Activated T-cell treated with anti-CD3 and anti-CD28 coated beads for 1 hour (primary cell): Measurements from ENCODE around the gene PRELID1.
"Not testable (repeated sequence)": the region's sequence is repeated elsewhere in the genome, so short reads cannot be mapped to it uniquely, and the experiment has no call there.

Experiments used
- DNase-seq: peaks from one replicate; pipeline ENCODE4 v3.0.0-alpha.2; 2020; ENCODE audit warnings: low read depth

PRELID1 gene

DNA sequence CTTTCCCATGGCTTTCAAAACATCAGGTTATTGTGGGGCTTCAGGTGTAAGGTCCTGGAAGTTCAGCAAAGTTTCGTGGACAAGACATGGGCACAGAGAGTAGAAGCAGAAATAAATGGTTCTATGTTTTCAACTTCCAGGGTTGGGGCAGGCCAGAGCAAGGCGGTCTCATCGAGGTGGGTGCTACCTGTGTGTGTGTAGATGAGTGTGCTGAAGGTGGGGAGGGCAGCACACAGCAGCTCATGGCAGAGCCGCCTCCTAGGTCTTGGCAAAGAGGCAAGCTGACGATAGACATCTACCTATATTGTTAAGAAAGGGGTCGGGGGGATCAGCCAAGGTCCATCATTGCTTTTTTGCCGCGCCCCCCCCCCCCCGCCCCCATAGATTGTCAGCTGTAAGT is 3.9 kb upstream of the PRELID1 start:
- DNase-seq: no peak

DNA sequence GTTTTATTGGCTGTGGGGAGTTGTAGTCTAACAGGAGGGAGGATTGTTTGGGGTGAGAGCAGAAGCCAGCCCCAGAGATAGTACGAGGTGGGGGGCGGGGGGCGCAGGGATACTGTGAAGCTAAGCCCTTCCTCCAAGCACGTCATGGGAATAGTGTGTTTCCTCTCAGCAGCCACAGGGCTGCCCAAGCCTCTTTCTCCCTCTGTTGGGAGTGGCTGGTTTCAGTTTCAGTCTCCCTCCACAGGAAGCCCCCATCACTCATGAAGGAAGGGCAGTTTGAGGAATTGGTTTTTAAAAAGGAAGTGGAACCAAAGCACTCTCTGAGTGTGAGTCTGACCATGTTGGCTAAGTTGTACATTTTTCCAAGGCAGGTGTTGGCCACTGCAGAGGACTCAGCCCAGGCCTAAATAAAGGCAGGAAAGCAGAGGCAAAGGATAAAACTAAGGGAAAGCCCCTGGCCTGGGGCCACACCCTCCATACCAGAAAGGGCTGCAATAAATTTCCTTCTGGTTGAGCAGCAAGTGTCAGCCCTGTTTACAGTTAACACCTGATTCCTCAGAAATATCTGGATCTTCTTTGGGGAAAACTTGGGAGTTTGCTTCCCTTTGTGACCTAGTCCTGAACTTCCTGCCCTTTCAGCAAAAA is 3.2 kb upstream of the PRELID1 start:
- peak; percentile 52 for DNase-seq

DNA sequence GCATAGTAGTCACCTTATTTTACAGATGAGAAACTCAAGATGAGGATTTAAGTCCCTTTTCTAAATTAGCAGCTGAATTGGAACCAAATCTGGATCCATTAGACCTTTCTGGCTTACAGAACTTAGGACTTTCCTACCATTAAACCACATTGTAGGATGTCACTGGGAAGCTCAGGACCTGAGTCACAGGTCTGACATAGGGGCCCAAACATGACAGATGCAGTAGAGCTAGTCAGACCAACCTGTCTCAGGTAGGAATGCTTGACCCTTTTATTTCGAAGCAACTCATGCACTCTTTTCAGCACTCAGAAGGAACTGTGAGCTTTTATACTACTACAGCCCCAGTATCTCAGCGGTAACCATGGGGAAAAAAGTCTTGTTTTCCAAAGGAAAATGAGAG is 2.6 kb upstream of the PRELID1 start:
- DNase-seq: no peak

DNA sequence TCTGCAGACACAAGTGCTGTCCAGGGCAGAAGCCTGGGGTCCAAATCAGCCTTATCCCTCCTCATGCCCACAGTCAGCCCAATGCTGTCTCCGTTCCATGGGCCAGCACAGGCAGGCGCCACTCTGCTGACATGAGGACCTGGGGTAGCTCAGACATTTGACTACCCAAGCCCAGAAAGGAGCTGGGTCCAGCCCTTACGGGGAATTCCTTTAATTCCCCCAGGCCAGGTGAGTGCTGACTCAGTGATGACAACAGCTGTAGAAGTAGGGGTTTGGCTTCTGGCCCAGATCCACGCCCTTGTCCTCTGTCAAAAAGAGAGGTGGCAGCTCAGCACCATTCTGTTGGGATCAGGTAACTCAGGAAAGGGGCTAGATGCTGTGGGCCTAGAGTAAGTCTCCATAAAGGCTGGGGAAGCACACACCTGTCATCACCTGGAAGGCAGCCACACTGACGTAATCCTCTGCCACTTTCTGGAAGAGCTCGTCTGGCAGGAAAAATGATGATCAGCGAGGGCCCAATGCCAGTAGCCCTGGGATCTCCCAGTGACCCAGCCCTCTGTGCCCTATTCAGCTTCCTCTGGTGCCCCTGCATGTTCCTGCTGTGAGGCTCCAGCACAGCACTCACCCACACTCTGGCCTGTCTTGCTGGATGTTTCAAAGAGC is 2.0 kb upstream of the PRELID1 start:
- DNase-seq: no peak

DNA sequence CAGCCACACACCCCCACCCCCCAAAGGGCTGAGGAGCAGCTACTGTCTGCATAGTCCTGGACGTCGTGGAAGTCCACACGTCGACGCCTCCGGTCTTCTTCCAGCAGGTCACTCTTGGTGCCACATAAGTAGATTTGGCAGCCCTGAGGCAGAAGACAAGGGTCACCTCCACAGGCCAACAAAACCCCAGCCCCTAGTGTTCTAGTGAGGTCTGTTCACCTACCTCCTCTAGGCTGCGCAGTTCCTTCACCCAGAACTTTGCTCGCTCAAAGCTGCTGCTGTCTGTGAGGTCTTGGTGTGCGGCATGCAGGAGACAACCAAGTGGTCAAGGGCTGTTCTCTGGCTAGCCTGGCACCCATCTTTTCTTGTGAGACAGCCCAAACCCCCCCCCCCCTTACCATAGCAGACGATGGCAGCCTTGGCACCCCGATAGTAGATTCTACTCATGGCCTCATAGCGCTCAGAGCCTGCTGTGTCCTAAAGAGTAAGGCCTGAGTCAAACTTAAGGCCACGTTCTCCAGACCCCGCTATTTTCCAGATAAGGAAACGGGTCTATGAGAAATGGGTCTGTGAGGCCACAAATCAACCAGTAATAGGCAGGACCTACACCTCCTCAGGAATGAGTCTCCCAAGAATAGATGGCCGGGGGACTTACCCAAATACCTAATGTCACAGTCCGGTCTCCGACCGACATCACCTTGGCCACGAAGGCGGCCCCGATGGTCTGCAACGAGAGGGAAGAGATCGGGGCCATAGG is 1.1 kb upstream of the PRELID1 start:
- no peak for DNase-seq

DNA sequence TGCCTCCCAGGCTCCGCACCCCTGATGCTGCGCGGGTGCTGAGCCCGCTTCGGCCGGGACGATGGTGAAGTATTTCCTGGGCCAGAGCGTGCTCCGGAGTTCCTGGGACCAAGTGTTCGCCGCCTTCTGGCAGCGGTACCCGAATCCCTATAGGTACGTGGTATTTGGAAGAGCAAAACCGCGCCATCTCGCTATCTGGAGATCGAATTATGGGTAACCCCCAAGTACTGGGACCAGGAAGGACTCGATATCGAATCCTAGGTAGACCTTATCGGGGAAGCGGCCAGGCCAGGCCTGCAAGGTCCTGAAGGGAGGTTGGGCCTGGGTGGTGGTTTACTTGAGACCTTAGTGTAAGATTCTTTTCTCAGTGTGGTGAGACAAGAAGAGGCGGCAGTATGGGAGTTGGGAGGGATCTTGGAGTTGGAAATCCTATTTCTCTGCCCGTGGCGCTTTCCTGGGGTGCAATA is 359 bp downstream of the PRELID1 start:
- no peak for DNase-seq

DNA sequence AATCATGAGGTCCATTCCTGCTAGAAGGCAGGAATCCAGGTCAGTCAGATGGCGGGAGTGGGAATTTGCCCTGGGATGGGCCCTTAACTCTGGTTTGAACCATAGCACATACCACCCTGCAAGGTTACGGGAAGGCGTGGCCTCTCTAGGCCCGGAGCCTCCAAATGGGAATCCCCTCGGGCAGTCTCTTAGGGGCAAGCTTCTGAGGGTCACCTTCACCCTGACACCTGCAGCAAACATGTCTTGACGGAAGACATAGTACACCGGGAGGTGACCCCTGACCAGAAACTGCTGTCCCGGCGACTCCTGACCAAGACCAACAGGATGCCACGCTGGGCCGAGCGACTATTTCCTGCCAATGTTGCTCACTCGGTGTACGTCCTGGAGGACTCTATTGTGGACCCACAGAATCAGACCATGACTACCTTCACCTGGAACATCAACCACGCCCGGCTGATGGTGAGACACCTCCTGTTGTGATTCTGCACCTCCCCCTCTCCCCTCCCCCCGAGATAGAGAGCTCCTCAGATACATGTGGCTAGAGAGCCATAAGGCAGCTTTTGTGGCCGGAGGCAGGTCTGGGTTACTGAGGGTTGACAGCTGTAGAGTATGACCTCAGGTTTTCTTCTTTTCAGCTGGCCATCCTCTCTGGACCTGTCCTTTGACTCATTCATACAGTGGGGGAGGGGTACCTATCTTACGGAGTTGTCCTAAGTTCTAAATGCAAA is 957 bp downstream of the PRELID1 start:
- no peak for DNase-seq

DNA sequence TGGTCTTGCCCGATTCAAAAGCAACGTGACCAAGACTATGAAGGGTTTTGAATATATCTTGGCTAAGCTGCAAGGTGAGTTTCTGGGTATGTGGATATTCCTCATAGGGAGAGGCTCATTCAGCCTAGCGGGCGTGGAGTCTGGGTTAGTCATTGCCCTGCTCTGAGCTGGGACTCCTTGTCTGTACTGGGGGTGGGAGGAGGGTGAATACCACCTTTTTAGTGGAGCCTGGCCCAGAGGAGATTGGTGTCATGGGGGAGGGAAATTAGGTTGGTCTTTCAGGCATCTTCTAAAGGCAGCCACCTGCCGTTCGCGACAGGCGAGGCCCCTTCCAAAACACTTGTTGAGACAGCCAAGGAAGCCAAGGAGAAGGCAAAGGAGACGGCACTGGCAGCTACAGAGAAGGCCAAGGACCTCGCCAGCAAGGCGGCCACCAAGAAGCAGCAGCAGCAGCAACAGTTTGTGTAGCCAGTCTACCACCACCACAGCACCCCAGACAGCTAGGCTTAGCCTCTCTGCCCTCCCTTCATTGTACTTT is 2.6 kb downstream of the PRELID1 start:
- DNase-seq: not testable (repeated sequence)

DNA sequence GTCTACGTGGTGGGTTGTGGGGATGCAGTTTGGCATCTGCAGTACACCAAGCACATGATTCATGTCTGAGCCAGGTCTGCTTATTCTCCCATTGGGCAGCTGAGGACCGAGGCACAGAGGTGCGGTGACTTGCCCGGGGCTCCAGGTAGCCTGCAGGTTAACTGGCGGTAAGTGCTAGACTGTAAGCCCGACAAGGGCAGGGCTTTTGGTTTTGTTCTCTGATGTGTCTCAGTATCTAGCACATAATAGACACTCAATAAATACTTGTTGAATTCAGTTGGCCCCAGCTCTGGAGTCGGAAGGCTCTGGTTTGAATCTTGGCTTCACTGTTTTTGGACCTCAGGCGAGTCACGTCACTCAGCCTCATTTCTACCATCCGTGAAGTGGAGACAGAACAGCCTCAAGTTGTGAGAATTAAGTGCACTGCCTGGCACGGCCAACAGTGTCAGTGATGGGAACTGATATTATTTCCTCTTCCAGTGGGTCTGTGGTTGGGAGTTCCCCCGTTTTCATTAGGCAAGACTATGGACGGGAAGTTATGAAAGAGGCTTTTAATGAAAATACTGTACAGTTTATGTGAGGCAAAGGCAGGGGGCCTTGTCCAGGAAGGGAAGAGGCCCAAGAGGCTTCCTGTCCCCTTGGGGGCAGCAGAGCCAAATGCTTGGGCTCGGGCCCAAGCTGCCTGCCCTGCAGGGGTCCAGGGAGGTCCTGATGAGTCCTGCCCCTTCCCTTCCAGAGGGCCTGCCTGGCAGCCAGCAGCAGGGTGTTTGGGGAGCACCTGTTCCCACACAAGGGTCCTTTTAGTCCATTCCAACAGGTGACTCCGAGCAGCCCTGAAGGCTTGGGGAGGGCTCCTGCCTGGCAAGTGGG is 3.3 kb downstream of the PRELID1 start:
- no peak for DNase-seq

DNA sequence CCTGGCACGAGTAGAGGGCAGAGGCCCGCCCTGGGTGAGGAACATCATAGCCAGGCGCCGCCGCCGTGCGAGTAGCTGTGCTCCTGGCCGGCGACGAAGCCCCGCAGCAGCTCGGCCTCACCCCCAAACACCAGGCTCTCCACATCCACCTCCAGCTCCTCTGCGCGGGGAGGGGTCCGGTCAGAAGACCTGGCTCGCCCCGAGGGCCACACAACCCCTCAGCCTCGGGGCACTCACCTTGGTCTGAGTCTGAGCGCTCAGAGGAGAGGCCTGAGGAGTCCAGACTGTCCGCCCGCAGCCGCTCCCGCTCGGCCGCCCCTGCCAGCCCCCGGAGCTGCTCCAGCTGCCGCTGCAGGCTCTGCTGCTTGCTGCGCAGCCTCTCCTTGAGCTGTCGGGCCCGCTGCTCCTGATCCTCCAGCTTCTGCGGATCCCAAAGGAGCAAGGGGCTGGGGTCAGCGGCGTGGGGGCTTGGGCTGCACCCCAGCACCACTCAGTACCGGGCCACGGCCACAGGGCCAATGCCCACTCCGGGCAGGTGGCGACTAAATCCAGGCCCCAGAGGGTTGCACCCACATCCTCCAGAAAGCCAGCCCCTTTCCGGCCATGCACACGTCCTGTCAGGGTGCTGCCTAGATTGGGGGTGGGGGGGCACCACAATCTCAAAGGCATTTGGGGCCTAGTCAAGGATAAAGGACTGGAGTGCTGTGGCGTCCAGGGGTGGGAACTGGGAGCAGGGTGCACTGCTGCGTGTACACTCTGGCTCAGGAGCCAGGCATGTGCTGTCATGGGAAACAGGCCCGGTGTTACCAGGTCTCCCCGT is 4.2 kb downstream of the PRELID1 start:
- no peak for DNase-seq

DNA sequence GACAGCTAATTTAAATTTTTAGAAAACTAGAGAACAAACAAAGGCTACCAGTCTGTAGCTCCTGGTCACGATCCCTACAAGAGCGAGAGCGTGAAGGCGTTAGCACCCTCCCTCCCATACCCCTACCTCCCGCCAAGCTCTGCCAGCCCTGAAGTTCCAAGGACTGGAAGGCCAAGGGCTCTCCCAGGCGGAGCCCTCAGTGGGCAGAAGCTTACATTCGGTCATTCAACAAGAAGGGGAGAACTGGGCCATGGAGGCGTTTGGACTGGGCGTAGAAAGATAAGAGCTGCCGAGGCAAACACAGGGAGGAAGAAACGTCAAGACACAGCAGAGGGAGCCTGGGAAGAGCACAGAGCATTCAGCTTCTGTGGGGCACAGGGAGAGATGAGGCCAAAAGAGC is 5.1 kb downstream of the PRELID1 start:
- no peak for DNase-seq

DNA sequence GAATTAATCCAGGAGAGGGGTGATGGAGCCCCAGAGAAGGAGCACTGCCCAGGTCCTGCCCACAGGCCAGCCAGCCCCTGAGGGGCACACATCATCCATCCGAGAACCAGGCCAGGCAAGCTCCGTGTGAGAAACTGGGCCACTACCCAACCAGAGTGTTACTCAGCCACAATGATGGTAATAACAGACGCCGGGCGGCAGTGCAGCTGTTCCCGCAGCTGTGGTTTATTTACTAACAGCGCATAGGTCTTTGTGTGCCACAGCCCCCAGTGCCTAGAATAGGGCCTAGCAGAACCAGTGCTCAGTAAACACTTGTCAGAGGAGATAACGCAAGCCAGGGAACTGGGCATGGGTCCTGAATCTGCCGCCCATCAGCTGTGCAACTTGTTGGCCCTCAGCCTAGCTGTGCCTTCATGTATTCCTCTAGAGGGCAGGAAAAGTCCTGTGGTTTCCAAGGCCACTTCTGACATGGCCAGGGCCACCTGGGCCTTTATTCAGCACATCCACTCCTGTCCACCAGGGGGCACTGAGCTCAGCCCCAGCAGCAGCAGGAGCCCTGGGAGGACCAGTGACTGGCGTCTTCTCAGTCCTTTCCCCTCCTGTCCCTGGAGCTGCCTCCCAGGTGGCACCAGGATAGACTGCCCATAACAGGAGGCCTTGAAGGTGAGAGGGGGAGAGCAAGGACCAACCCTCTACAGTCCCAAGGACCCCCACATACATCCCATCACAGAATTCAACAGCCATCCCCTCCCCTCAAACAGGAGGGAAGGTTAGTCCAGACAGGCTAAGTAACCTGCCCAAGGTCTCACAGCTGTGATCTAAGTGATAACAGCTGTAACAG is 6.0 kb downstream of the PRELID1 start:
- peak; percentile 56 for DNase-seq

DNA sequence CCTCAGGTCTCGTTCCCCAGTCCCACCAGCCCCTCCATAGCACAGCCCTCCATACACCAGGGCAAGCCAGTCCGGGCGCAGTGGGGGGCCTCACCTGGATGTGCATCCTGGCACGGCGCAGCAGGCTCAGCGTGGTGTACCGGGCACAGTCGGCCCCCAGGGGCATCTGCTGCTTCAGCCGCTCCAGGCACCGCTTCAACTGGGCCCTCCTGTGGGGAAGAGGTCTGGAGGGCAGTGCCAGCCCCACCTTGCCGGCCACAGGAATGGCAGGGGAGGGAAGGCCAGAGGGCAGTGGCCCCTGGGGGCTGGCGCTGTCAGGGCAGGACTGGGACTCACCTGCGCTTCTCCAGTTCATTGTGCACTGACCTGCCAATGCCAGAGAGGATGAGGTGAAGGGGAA is 6.7 kb downstream of the PRELID1 start:
- DNase-seq: no peak

DNA sequence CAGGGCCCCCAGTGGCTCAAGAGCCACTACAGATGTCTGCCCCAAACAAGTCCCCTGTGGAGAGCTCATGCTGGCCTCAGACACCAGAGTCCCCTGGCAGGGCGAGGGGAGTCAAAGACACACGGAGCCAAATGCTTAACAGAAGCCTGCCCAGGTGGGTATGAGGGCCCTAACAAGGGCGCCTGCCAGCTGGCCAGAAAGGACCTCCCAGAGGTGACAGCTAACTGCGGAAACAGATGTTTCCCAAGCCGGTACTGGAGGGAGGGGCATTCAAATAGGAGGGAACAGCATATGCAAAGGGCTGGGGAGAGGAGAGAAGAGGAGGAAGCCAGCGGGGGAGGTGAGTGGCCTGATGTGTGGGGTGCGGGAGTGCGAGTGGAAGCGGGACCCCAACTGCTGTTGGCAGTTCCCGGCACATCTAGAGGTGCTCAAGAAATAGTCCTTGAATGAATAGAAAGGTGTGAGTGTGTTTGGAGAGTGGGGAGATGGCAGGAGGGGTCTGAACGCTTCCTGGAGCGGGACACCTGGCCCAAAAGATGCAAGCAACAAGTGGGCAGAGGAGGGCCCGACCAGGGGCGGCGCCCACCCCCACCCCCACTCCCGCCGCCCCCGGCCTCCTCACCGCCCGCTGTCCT is 7.3 kb downstream of the PRELID1 start:
- no peak for DNase-seq

DNA sequence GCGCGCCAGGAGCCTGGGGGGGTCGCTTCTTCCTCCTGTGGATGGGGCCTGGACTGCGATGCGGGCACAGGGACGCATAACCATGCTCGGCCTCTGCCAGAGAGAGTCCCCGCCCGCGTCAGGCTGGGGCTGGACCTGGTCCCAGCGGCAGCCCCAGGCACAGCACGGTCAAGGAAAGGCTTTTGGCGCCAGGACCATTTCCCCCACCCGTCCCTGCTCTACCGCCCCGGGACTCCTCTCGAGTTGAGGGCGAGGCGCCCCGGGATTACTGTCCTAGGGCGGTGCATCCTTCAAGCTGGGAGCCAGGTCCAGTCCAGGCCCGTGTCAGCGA is 7.8 kb downstream of the PRELID1 start:
- no peak for DNase-seq

DNA sequence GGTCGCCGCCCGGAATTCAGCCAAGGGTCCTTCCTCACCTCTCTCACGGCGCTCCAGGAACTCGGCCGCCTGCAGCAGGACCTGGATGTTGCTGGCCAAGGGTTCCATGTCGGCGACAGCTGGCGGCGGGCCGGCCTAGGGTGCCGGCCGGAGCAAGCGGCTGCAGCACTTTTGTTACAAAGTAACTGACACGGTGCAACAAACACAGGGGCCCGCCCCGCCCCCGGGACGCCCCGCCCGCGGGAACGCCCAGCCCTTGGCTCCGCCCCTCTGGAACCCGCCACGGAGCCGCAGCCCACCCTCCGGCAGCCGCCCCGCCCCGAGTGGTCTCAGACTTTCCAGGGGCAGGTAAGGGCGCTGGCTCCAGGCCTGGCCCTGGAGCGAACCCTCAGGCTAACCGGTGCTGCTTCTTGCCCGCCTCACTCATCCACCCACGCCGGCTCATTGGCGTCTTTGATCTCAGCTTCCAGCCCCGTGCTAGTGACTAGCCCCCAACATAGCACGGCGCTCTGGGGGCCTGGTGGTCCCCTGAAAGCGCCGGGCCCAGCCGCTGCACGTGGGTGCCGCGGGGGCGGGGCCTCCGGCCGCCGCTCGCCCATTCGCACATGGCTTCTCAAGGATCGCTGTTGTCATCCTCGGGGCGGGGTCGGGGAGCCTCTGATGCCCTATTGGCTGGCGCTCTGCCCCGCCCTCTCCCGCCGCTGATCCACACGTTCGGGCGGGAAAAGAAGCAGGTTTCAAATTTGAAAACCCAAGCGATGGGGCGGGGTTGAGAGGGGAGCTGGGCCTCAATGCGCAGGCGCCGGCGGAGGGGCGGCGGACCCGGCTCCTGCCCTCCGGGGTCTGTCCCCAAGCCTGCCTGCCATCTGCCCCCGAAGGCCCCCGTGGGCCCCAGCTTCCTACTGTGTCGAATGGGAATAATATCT is 8.4 kb downstream of the PRELID1 start, which contains the start of gene MXD3:
Gene MXD3, minus strand, starts transcription at position 176 of the 926 bp plus-strand sequence. Its CDS starts 68 bp downstream, at position 108.
- peak; percentile 90 for DNase-seq

DNA sequence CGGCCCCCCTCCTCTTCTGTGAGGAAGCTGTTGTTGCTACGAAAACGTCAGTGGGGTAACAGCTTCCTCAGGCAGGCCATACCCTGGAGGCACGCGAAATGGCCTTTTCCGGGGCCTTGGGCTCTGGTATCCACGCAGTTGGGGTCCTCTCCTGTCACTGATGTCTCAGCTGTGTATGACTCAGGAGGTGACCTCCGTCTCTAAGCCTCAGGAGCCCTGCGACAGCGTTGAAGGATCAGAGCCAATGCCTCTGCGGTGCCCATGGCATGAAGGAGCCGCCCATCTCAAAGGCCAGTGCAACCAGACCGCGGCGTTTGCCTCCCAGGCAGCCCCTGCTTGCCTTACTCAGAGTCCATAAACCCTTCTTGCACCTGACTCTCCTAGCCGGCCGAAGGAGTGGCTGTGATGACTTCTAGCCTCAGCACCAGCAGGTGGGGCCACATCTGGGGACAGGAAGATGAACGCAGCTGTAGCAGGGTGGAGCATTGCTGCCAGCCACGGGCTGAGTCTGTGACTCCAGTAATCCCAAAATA is 9.1 kb downstream of the PRELID1 start:
- DNase-seq: no peak
